Brain microvascular endothelial cell (primary cell): Measurements from ENCODE around the gene SECTM1.
"Not testable (repeated sequence)": the region's sequence is repeated elsewhere in the genome, so short reads cannot be mapped to it uniquely, and the experiment has no call there.

Experiments used
- DNase-seq: peaks from one replicate; pipeline ENCODE4 v3.0.0-alpha.2; 2020
- H3K27ac ChIP-seq: fragments of 250-450 bp; sonication (Bioruptor Pico); 2 replicates; pipeline ENCODE4 v1.5.1; 2020; ENCODE audit warnings: mild to moderate bottlenecking, moderate library complexity
- H3K27me3 ChIP-seq: fragments of 250-450 bp; sonication (Bioruptor Pico); replicated peaks from 2 replicates; pipeline ENCODE4 v1.5.1; 2020; ENCODE audit warnings: mild to moderate bottlenecking
- H3K36me3 ChIP-seq: fragments of 250-450 bp; sonication (Bioruptor Pico); replicated peaks from 2 replicates; pipeline ENCODE4 v1.5.1; 2020; ENCODE audit warnings: mild to moderate bottlenecking
- H3K4me3 ChIP-seq: 2 replicates; pipeline ENCODE4 v1.5.1; 2011; ENCODE audit warnings: low read depth, mild to moderate bottlenecking, control low read depth, low read length, moderate library complexity
- in situ Hi-C: cut with HindIII; loops from 2 replicates; pipeline ENCODE4 v1.10.0; 2017; ENCODE audit warnings: low sequenced_read_pairs, low pct_ligation_motif_present
- TF ChIP-seq, protein P1 (sequence below): IDR thresholded peaks from 2 replicates; pipeline ENCODE4 v1.5.1; 2011; ENCODE audit warnings: low read depth, mild to moderate bottlenecking, moderate library complexity, low read length, control low read depth, inconsistent platforms; ENCODE audit errors: missing control alignments

The SECTM1 gene

DNA sequence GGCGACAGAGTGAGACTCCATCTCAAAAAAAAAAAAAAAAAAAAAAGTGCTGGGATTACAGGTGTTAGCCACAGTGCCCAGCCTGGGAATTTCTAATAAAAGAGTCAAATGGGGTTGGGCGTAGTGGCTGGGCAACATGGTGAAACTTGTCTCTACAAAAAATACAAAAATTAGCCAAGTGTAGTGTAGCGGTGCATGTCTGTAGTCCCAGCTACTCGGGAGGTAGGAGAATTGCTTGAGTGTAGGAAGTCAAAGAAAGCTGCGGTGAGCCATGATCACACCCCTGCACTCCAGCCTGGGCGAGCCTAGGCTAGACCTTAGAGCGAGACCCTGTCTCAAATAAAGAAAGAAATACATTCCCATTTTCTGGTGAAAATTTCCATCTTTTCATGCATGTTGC is 35.6 kb upstream of the SECTM1 start:
- TF ChIP-seq, protein P1, sequence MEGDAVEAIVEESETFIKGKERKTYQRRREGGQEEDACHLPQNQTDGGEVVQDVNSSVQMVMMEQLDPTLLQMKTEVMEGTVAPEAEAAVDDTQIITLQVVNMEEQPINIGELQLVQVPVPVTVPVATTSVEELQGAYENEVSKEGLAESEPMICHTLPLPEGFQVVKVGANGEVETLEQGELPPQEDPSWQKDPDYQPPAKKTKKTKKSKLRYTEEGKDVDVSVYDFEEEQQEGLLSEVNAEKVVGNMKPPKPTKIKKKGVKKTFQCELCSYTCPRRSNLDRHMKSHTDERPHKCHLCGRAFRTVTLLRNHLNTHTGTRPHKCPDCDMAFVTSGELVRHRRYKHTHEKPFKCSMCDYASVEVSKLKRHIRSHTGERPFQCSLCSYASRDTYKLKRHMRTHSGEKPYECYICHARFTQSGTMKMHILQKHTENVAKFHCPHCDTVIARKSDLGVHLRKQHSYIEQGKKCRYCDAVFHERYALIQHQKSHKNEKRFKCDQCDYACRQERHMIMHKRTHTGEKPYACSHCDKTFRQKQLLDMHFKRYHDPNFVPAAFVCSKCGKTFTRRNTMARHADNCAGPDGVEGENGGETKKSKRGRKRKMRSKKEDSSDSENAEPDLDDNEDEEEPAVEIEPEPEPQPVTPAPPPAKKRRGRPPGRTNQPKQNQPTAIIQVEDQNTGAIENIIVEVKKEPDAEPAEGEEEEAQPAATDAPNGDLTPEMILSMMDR: no peak
- no peak overlapping the region for H3K27ac ChIP-seq
- DNase-seq: no peak
- in situ Hi-C loops: no loop called here
- peaks cover 37% of the 10 kb centered on the region for H3K27me3 ChIP-seq
- no peaks in the 10 kb centered on the region for H3K36me3 ChIP-seq
- no peak overlapping the region for H3K4me3 ChIP-seq

DNA sequence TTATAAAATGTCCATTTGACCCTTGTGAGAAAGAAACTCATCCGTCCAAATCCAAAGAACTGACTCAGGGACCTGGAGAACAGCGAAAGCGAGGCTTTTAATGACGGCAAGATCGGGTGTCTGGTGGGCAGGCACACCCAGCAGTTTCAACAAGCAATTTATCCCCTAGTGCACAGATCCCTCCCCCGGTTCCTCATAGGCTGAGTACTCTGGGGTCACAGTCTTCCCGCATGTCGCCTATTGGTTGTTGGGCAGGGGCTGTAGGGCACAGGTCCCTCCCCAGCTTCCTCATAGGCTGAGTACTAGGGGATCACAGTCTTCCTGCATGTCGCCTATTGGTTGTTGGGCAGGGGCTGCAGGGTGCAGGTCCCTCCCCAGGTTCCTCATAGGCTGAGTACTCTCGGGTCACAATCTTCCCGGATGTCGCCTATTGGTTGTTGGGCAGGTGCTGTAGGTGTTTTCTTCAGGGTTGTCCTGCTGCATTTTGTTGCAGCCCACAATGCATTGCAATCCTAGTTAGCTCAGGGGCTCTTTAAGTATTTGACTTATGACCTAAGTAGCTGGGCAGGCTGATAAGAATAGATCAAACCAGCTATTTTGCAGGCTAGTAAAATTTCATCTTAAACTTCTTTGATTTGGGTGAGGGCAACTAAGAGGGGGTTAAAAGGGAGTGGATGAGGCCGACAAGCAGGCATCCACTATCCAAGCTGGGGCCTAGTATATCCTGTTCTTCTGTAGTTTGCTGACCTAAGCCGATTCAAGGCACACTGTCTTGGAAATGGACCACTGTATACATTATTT is 34.4 kb upstream of the SECTM1 start:
- Histone ChIP-seq H3K36me3 (no peaks in the 10 kb centered on the region), H3K27ac (no peak overlapping the region), H3K4me3 (no peak overlapping the region), H3K27me3 (peaks cover 31% of the 10 kb centered on the region)
- TF ChIP-seq, protein P1: no peak
- in situ Hi-C loops: no loop called here
- no peak for DNase-seq

DNA sequence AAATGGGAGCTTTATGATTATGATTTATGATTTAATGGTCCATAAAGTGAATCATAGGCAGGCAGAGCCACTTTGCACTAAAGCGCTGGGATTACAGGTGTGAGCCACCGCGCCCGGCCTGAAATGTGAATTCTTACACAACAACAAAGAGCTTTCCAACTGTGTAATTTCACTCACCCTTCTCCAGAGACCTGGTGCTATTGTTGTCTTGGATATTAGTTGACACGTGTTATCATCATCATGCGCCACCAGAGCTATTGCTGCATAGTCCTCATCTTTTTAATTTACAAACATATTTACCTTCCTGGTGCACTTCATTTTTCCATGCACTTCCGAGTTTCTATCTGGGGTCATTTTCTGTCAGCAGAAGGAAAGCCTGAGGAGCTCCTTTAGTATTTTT is 33.2 kb upstream of the SECTM1 start:
- Histone ChIP-seq H3K36me3 (no peaks in the 10 kb centered on the region), H3K4me3 (no peak overlapping the region), H3K27me3 (peaks cover 21% of the 10 kb centered on the region), H3K27ac (no peak overlapping the region)
- TF ChIP-seq, protein P1: no peak
- no peak for DNase-seq
- in situ Hi-C loops: no loop called here

DNA sequence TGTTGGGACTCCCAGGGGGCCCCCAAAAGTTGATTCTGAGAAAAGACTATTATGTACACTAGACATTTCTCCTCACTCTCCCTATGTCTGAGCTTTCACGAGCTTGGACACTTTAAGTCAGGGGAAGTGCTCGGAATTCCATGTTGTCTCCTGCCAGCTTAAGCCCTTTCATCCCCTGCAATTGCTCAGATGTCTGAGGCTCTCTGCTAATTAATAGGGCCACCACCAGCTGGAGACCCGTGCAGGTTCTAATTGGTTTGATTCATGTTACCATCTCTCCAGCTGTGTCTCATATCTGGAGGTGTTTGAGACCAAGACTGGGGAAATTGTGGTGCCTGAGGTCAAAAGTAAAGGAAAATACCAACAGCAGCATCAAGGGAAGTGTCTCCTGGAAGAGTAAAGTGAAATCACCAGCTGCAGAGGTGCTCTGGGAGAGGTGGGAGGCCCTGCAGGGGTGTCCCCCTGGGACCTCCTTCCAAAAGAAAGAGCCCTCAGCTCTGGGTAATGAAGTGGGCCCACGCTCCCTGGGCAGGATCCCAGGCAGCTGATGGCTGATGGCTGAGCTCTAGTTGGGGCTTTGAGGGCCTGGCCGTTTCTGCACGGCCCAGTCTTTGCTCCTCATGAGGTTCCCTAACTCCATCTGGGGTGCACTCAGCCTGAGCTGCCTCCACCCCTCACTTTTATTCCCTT is 32.2 kb upstream of the SECTM1 start:
- H3K36me3 ChIP-seq: no peaks in the 10 kb centered on the region
- DNase-seq: no peak
- no peak overlapping the region for H3K27ac ChIP-seq
- TF ChIP-seq, protein P1: no peak
- in situ Hi-C loops: no loop called here
- H3K27me3 ChIP-seq: peaks cover 11% of the 10 kb centered on the region
- no peak overlapping the region for H3K4me3 ChIP-seq

DNA sequence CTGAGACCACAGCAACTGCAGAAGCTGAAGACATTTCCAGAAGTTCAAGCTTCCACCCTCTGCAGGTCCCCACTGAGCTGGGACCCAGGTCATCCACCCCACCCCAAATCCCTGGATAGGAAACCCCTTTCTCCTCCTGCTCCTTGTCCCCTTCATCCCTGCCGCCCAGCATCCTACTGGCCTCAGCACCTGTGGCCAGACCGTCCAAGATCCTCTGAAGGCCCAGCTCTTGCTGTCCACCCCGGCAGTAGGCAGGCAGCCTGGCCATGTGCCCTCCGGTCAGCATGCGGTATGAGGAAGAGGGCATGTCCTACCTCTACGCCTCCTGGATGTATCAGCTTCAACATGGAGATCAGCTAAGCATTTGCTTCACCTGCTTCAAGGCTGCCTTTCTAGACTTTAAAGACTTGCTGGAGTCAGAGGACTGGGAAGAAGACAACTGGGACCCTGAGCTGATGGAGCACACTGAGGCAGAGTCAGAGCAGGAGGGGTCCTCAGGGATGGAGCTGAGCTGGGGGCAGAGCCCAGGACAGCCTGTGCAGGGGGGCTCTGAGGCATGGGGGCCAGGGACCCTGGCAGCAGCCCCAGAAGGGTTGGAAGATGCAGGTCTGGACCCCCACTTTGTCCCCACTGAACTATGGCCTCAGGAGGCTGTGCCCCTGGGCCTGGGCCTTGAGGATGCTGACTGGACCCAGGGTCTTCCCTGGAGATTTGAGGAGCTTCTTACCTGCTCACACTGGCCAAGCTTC is 28.5 kb upstream of the SECTM1 start:
- H3K27ac ChIP-seq: no peak overlapping the region
- no peak overlapping the region for H3K4me3 ChIP-seq
- in situ Hi-C loops: loop anchor here (5.0 kb wide), 1 partner anchor 45 kb away; no protein-coding TSS in a partner anchor
- H3K27me3 ChIP-seq: no peaks in the 10 kb centered on the region
- DNase-seq: no peak
- TF ChIP-seq, protein P1: no peak
- no peaks in the 10 kb centered on the region for H3K36me3 ChIP-seq

DNA sequence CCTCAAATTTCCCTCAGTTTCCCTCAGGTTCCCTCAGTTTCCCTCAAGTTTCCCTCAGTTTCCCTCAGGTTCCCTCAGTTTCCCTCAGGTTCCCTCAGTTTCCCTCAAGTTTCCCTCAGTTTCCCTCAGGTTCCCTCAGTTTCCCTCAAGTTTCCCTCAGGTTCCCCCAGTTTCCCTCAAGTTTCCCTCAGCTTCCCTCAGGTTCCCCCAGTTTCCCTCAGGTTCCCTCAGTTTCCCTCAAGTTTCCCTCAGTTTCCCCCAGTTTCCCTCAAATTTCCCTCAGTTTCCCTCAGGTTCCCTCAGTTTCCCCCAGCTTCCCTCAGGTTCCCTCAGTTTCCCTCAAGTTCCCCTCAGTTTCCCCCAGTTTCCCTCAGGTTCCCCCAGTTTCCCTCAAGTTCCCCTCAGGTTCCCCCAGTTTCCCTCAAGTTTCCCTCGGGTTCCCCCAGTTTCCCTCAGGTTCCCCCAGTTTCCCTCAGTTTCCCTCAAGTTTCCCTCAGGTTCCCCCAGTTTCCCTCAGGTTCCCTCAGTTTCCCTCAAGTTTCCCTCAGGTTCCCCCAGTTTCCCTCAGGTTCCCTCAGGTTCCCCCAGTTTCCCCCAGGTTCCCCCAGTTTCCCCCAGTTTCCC is 26.0 kb upstream of the SECTM1 start:
- not testable (repeated sequence) for H3K27me3 ChIP-seq, H3K27ac ChIP-seq
- in situ Hi-C loops: loop anchor here (5.0 kb wide), 1 partner anchor 48 kb away; no protein-coding TSS in a partner anchor

More for the DNA sequence above, 26.0 kb upstream of the SECTM1 start:
- not testable (repeated sequence) for H3K4me3 ChIP-seq, DNase-seq, H3K36me3 ChIP-seq
